ENCODE measurements around the gene RAB3A.
A peak's percentile ranks its signal among the peaks of the same experiment; 100 is the strongest.

The RAB3A gene

DNA sequence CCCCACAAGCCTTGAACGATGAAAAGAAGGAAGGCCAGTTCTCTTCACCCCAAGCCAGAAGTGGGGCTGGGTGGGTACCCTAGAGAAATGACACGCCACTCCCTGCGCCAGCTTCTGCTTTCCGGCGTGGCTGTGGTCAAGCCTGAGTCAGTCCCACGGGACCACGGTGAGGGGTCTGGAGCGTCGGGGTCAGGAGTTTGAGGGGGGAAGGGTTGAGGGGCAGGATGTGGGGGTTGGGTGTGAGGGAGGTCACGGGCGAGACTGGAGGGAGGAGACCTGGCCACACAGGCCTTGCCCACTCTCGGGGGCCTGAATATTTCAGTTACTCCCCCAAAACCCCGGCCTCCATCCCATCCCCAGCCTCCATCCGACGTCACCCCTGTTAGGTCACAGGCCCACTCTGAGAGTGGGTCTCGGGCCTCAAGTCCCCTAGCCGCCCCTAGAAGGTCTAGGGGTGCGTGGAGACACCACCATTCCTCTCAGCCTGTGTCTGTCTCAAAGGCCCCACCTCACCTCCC lies 30.7 kb downstream of the RAB3A start:
- no peak overlapping the region for H3K4me3 ChIP-seq (ENCODE audit: low read length)

GRCh38 chr19:18172331-18173053 lies 31.4 kb downstream of the RAB3A start:
- Histone ChIP-seq H4K8ac (ENCODE audit: low read depth, low read length) (no peak overlapping the region), H3K9ac (ENCODE audit: low read length) (no peak overlapping the region)

More for the DNA sequence above, 30.7 kb downstream of the RAB3A start:
- H3K4me2 ChIP-seq (ENCODE audit: low read length) = no peak overlapping the region
- no peaks in the 10 kb centered on the region for H3K27me3 ChIP-seq (ENCODE audit: insufficient read depth, low read length, poor library complexity)
- no peak overlapping the region for H2BK15ac ChIP-seq (replicated peaks; ENCODE audit: low read depth)
- H3K4me1 ChIP-seq (ENCODE audit: control insufficient read depth, low read depth, low read length) = peaks cover 2% of the 10 kb centered on the region
- DNase-seq = no peak
- H3K9ac ChIP-seq (ENCODE audit: low read length) = peak overlapping the region; percentile 26
- no peak overlapping the region for H2BK5ac ChIP-seq (ENCODE audit: low read length)
- no peak overlapping the region for H3K27ac ChIP-seq (ENCODE audit: low read depth, low read length)
- no peak overlapping the region for H2BK120ac ChIP-seq (ENCODE audit: low read depth, low read length)
- no peak overlapping the region for H3K23ac ChIP-seq (ENCODE audit: low read length)
- H3K79me1 ChIP-seq (ENCODE audit: low read length) = no peaks in the 10 kb centered on the region
- no peak overlapping the region for H4K5ac ChIP-seq (ENCODE audit: low read length)
- no peak overlapping the region for H3K4ac ChIP-seq (ENCODE audit: low read depth, low read length)
- WGBS (ENCODE audit: extremely low coverage, insufficient coverage, low lambda C conversion rate) = no CpG with 5 or more reads among the region's 18 CpGs
- H3K56ac ChIP-seq (ENCODE audit: low read length) = peak overlapping the region; percentile 77
- H2AK5ac ChIP-seq (ENCODE audit: low read length) = no peak overlapping the region
- H3K18ac ChIP-seq (ENCODE audit: low read length) = no peak overlapping the region
- H4K8ac ChIP-seq (ENCODE audit: low read depth, low read length) = no peak overlapping the region
- H3K36me3 ChIP-seq (ENCODE audit: control insufficient read depth, insufficient read depth, low read length) = no peaks in the 10 kb centered on the region
- H3K79me2 ChIP-seq (ENCODE audit: control insufficient read depth, insufficient read depth, low read length) = no peaks in the 10 kb centered on the region

DNA sequence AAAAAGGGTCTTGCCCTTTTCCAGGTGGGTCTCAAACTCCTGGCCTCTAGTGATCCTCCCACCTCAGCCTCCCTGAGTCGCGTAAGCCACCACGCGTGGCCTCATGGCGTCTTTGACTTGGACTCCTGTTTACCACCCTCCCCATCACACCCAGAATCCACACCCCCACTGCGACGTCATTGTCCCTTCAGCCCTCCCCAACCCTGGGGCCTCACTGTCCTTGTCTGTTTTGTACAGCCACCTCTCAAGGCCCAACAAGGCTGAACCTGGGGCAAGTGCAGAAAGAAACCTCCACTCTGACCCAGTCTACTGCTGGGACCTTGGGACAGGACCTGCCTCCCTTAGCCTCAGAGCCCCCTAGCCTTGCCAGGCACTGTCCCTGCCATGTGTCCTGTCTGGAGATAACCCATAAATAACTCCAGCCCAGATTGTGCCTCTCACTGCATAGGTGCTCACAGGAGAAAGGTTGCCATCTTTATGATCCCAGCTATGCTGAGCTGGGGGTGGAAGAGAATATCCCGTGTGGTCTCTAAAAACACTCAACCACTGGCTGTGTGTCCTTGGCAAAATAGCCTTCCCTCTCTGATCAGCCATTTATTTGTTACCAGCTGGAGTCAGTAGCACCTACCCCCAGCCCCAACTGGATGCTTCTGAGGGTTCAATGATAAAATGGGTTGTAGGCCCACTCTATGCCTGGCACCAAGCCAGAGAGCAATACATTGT lies 32.1 kb downstream of the RAB3A start:
- H2BK5ac ChIP-seq (ENCODE audit: low read length) = no peak overlapping the region

More at GRCh38 chr19:18172331-18173053, 31.4 kb downstream of the RAB3A start:
- H3K18ac ChIP-seq (ENCODE audit: low read length) = no peak overlapping the region
- H3K79me2 ChIP-seq (ENCODE audit: control insufficient read depth, insufficient read depth, low read length) = no peaks in the 10 kb centered on the region
- no peak overlapping the region for H4K5ac ChIP-seq (ENCODE audit: low read length)
- no CpG with 5 or more reads among the region's 7 CpGs for WGBS (ENCODE audit: extremely low coverage, insufficient coverage, low lambda C conversion rate)
- H3K4ac ChIP-seq (ENCODE audit: low read depth, low read length) = no peak overlapping the region
- H3K4me2 ChIP-seq (ENCODE audit: low read length) = no peak overlapping the region
- no peak overlapping the region for H2AK5ac ChIP-seq (ENCODE audit: low read length)
- peaks cover 2% of the 10 kb centered on the region for H3K4me1 ChIP-seq (ENCODE audit: control insufficient read depth, low read depth, low read length)
- H3K36me3 ChIP-seq (ENCODE audit: control insufficient read depth, insufficient read depth, low read length) = no peaks in the 10 kb centered on the region
- DNase-seq = no peak
- no peak overlapping the region for H3K23ac ChIP-seq (ENCODE audit: low read length)
- no peak overlapping the region for H2BK15ac ChIP-seq (replicated peaks; ENCODE audit: low read depth)
- no peak overlapping the region for H2BK5ac ChIP-seq (ENCODE audit: low read length)
- H2BK120ac ChIP-seq (ENCODE audit: low read depth, low read length) = no peak overlapping the region
- H3K27ac ChIP-seq (ENCODE audit: low read depth, low read length) = no peak overlapping the region
- no peaks in the 10 kb centered on the region for H3K79me1 ChIP-seq (ENCODE audit: low read length)
- H3K27me3 ChIP-seq (ENCODE audit: insufficient read depth, low read length, poor library complexity) = no peaks in the 10 kb centered on the region
- no peak overlapping the region for H3K4me3 ChIP-seq (ENCODE audit: low read length)
- no peak overlapping the region for H3K56ac ChIP-seq (ENCODE audit: low read length)

GRCh38 chr19:18170714-18171255 lies 33.1 kb downstream of the RAB3A start:
- H3K4me1 ChIP-seq (ENCODE audit: control insufficient read depth, low read depth, low read length) = peaks cover 2% of the 10 kb centered on the region
- no peak overlapping the region for H2BK120ac ChIP-seq (ENCODE audit: low read depth, low read length)
- H4K8ac ChIP-seq (ENCODE audit: low read depth, low read length) = no peak overlapping the region
- no peak overlapping the region for H3K9ac ChIP-seq (ENCODE audit: low read length)
- H3K4me3 ChIP-seq (ENCODE audit: low read length) = no peak overlapping the region
- H3K23ac ChIP-seq (ENCODE audit: low read length) = no peak overlapping the region
- no peak overlapping the region for H3K4me2 ChIP-seq (ENCODE audit: low read length)
- WGBS (ENCODE audit: extremely low coverage, insufficient coverage, low lambda C conversion rate) = no CpG with 5 or more reads among the region's 16 CpGs
- no peaks in the 10 kb centered on the region for H3K36me3 ChIP-seq (ENCODE audit: control insufficient read depth, insufficient read depth, low read length)
- H3K79me2 ChIP-seq (ENCODE audit: control insufficient read depth, insufficient read depth, low read length) = no peaks in the 10 kb centered on the region
- no peak overlapping the region for H3K4ac ChIP-seq (ENCODE audit: low read depth, low read length)
- H4K5ac ChIP-seq (ENCODE audit: low read length) = no peak overlapping the region
- no peaks in the 10 kb centered on the region for H3K27me3 ChIP-seq (ENCODE audit: insufficient read depth, low read length, poor library complexity)
- H3K79me1 ChIP-seq (ENCODE audit: low read length) = no peaks in the 10 kb centered on the region
- DNase-seq = no peak
- no peak overlapping the region for H2BK5ac ChIP-seq (ENCODE audit: low read length)
- no peak overlapping the region for H3K18ac ChIP-seq (ENCODE audit: low read length)
- H2AK5ac ChIP-seq (ENCODE audit: low read length) = no peak overlapping the region
- no peak overlapping the region for H3K27ac ChIP-seq (ENCODE audit: low read depth, low read length)
- H2BK15ac ChIP-seq (replicated peaks; ENCODE audit: low read depth) = no peak overlapping the region
- H3K56ac ChIP-seq (ENCODE audit: low read length) = no peak overlapping the region

More for the DNA sequence above, 32.1 kb downstream of the RAB3A start:
- Histone ChIP-seq H3K79me2 (ENCODE audit: control insufficient read depth, insufficient read depth, low read length) (no peaks in the 10 kb centered on the region), H3K79me1 (ENCODE audit: low read length) (no peaks in the 10 kb centered on the region), H4K5ac (ENCODE audit: low read length) (no peak overlapping the region), H3K4me3 (ENCODE audit: low read length) (no peak overlapping the region), H3K23ac (ENCODE audit: low read length) (no peak overlapping the region), H3K18ac (ENCODE audit: low read length) (no peak overlapping the region), H3K4me1 (ENCODE audit: control insufficient read depth, low read depth, low read length) (peaks cover 2% of the 10 kb centered on the region), H2BK15ac (replicated peaks; ENCODE audit: low read depth) (no peak overlapping the region), H3K56ac (ENCODE audit: low read length) (no peak overlapping the region), H3K27ac (ENCODE audit: low read depth, low read length) (no peak overlapping the region), H3K27me3 (ENCODE audit: insufficient read depth, low read length, poor library complexity) (no peaks in the 10 kb centered on the region), H3K4ac (ENCODE audit: low read depth, low read length) (no peak overlapping the region), H3K9ac (ENCODE audit: low read length) (no peak overlapping the region), H3K36me3 (ENCODE audit: control insufficient read depth, insufficient read depth, low read length) (no peaks in the 10 kb centered on the region), H2AK5ac (ENCODE audit: low read length) (no peak overlapping the region), H3K4me2 (ENCODE audit: low read length) (no peak overlapping the region), H2BK120ac (ENCODE audit: low read depth, low read length) (no peak overlapping the region), H4K8ac (ENCODE audit: low read depth, low read length) (no peak overlapping the region)
- WGBS (ENCODE audit: extremely low coverage, insufficient coverage, low lambda C conversion rate) = no CpG with 5 or more reads among the region's 8 CpGs
- DNase-seq = no peak

- no peak overlapping the region for H3K56ac ChIP-seq (ENCODE audit: low read length)
- no peak overlapping the region for H2BK5ac ChIP-seq (ENCODE audit: low read length)
- H2BK120ac ChIP-seq (ENCODE audit: low read depth, low read length) = no peak overlapping the region
- H2BK15ac ChIP-seq (replicated peaks; ENCODE audit: low read depth) = no peak overlapping the region
- H4K5ac ChIP-seq (ENCODE audit: low read length) = no peak overlapping the region
- no peaks in the 10 kb centered on the region for H3K79me1 ChIP-seq (ENCODE audit: low read length)
- H3K79me2 ChIP-seq (ENCODE audit: control insufficient read depth, insufficient read depth, low read length) = no peaks in the 10 kb centered on the region
- no peak overlapping the region for H3K4me3 ChIP-seq (ENCODE audit: low read length)
- no peaks in the 10 kb centered on the region for H3K27me3 ChIP-seq (ENCODE audit: insufficient read depth, low read length, poor library complexity)
- no peak overlapping the region for H3K23ac ChIP-seq (ENCODE audit: low read length)
- H3K4ac ChIP-seq (ENCODE audit: low read depth, low read length) = no peak overlapping the region
- no peak overlapping the region for H2AK5ac ChIP-seq (ENCODE audit: low read length)
- H3K9ac ChIP-seq (ENCODE audit: low read length) = no peak overlapping the region
- H3K27ac ChIP-seq (ENCODE audit: low read depth, low read length) = no peak overlapping the region
- H3K36me3 ChIP-seq (ENCODE audit: control insufficient read depth, insufficient read depth, low read length) = no peaks in the 10 kb centered on the region
- peaks cover 2% of the 10 kb centered on the region for H3K4me1 ChIP-seq (ENCODE audit: control insufficient read depth, low read depth, low read length)
- H3K18ac ChIP-seq (ENCODE audit: low read length) = no peak overlapping the region
- no peak for DNase-seq
- no CpG with 5 or more reads among the region's 66 CpGs for WGBS (ENCODE audit: extremely low coverage, insufficient coverage, low lambda C conversion rate)
- no peak overlapping the region for H4K8ac ChIP-seq (ENCODE audit: low read depth, low read length)
- no peak overlapping the region for H3K4me2 ChIP-seq (ENCODE audit: low read length)
Measured at GRCh38 chr19:18168673-18169381, 35.0 kb downstream of the RAB3A start.
